GM19455 (cell line): Measurements from ENCODE around the gene LRRC42.
"Not testable (repeated sequence)": the region's sequence is repeated elsewhere in the genome, so short reads cannot be mapped to it uniquely, and the experiment has no call there.

Experiments used
- ATAC-seq: cut with Tn5 transposase; IDR thresholded peaks from one replicate; pipeline ENCODE4 v1.9.1; 2021; ENCODE audit not compliant: unreplicated experiment

Gene LRRC42

DNA sequence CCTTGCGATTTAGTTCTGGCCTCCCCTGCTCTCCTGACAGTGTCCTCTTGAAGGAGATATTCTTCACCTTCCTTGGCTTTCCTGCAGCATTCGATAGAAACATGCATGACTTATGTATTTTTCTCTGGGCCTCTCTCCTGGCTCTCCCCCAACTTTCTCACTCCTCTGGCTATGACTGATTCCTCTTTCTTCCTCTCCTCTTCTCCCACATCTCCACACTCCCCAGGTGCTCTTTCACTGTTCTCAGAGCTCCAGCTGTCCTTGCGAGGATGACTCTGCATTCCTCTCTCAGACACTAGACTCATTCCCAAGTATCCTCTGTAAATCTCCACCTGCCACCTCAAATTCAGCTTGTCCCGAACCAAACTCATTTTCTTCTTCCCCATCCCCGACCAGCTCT is 18.0 kb downstream of the LRRC42 start:
- no peak for ATAC-seq

DNA sequence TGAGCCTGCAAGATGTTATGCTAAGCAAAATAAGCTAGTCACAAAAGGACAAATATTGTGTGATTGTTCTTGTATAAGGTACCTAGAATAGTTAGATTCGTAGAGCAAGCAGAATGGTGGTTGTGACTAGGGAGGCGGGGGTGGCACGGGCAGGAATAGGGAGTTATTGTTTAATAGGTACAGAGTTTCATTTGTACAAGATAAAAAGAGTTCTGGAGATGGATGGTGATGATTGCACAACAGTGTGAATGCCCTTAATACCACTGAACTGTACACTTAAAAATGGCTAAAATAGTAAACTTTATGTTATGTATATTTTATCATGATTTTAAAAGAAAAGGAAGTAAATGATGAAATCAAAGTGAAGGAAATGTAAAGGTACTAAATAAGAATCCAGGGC is 20.6 kb downstream of the LRRC42 start:
- no peak for ATAC-seq

DNA sequence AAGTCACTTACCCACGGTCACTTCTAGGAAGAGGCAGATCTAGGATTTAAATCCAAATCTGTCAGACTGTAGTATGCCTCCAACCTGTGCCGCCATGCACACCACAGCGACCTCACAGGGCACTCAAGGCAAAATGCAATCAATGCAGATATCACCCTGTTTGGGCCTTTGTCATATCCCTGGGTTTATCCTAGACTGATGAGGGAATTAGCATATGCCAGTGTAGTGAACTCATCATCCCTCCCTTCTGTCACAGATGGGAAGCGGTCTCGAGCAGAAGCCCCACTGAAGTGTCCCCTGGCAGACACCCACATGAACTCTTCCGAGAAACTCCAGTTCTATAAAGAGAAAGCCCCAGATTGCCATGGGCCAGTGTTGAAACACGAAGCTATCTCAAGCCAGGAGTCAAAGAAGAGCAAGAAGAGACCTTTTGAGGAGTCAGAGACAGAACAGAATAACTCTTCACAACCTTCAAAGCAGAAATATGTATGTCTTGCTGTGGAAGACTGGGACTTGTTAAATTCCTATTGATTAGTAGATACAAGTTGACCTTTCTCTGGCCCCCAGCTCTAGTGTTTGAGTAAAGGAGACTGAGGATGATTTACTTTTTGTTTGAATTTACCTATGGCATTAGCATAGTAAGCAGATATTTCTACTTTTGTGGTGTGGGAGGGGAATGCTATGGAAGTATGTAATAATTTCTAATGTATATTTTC is 21.4 kb downstream of the LRRC42 start:
- ATAC-seq = no peak

DNA sequence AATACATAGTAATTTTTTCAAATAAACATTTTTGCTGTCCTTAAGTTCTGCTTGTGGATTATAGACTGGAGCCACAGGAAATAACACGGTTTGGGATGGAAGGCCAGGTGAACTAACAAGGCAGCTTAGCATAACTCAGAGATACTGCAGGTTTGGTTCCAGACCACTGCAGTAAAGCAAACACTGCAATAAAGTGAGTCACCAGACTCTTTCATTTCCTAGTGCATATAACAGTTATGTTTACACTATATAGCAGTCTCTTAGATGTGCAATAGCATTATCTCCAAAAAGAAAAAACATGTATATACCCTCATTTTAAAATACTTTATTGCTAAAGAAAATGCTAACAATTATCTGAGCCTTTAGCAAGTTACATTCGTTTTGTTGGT is 22.0 kb downstream of the LRRC42 start:
- no peak for ATAC-seq

DNA sequence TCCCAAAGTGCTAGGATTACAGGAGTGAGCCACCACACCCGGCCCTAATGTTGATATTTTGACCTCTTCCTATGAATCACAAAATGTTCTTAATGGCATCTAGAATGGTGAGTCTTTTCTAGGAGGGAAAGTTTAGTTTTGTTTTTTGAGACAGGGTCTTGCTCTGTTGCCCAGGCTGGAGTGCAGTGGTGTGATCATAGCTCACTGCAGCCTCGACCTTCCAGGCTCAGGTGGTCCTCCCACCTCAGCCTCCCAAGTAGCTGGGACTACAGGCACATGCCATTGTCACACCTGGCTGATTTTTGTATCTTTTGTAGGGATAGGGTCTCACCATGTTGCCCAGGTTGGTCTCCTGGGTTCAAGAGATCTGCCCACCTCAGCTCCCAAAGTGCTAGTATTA is 23.2 kb downstream of the LRRC42 start:
- not testable (repeated sequence) for ATAC-seq

DNA sequence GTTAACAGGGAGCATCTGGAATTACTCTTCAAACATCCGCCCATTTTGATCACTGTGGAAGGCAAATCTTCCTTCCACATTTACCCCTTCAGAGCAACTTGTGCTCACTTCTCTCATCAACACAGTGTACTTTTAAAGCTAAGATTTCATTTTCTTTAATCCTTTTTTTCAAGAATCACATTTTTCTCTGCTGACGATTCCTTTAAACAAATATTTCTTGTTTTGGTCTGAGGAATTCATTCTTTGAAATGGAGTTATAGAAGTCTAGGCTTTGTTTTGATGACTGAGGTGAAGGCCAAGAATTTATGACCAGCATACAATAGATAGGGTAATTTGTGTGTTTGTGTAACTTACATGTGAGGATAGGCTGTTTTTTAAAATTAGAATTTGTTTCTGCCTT is 25.6 kb downstream of the LRRC42 start:
- ATAC-seq = no peak

DNA sequence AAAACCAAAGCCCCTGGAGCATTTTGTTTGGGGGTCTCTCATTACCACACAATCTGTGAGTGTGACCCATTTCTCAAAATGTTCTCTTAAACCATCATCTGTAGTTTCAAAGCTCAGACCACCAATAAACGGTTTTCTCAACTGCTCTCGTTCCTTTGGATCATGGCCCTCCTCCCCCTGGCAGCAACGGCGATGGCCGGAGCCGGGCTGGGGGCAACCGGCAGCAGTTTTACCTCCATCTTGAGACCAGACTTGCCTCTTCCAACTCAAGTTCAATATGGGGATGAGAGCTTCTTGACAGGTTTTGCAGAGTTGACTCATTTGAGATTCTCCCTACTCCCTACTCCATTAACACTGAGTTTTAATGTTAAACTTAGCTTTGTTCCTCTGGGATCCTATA is 29.7 kb downstream of the LRRC42 start:
- no peak for ATAC-seq

DNA sequence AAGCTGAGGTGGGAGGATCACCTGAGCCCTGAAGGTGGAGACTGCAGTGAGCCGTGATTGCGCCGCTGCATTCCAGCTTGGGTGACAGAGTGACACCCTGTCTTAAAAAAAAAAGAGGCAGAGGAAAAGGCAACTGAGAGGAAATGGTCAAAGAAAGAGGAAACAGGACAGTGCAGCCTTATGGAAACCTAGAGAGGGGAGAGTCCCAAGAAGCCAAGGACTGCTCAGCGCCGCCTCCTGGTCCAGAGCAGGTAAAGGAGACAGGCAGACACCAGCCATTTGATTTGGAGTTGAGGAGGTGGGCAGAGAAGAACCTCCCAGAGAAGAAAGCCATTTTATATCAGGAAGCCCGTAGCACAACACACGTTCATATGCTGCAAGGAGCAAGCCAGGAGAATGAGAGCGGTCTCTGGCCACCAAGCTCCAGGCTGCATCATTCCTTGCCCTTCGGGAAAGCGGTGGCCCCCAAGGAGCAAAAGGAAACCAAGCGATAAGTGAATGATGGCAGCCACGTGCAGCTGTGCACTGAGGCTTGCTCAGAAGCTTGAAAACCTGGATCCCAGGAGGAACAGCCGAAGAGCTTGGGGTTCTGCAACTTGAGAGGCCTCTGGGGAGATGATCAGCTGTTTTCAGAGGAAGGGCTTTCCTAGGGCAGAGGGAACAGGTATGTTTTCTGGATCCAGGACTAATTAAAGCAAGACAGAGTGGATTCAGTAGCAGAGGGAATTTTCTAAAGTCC is 33.7 kb downstream of the LRRC42 start:
- no peak for ATAC-seq

DNA sequence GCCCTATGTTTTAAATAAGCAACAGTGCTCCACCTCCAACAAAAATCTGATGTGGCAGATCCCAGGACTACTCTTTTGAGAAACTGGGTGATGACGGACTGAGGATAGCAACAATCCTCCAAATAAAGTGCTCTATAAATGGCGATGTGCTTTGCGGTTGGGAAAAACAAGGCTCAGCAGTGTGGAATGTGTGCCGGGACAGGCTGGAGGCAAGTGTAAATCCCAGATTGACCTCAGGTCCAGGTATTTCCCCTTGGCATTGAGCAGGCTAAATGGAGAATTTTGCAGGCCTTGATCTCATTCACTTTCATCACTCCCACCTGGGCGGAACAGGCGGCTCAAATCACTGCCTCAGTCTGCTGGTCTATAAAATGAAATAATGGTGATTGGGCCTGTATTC is 35.1 kb downstream of the LRRC42 start:
- no peak for ATAC-seq

DNA sequence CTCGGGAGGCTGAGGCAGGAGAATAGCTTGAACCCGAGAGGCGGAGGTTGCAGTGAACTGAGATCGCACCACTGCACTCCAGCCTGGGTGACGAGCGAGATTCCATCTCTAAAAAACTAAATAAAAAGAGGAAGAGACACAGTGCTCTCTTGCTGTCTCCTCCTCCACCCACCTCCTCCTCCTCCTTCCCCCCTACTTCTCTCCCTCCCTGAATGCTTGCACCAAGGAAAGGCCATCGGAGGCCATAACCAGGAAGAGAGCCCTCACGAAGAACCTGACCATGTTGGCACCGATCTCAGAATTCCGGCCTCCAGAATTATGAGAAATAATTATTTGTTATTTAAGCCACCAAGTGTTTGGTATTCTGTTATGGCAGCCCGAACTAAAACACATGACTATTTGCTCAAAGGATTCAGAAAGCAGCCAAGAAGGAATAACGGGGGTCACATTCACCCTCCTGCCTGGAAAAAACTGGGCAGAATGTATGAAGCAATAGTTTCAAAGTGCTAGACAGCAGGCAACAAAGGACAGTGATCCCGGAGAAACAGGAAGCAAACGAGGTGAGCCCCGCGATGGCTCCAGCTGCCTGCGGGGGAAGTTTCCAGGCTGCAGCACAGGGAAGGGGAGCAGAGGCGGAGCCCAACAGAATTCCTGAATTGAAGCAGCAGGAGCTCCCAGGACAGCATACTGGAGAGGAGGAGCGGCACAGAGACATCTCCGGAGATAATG is 36.0 kb downstream of the LRRC42 start:
- ATAC-seq = no peak

DNA sequence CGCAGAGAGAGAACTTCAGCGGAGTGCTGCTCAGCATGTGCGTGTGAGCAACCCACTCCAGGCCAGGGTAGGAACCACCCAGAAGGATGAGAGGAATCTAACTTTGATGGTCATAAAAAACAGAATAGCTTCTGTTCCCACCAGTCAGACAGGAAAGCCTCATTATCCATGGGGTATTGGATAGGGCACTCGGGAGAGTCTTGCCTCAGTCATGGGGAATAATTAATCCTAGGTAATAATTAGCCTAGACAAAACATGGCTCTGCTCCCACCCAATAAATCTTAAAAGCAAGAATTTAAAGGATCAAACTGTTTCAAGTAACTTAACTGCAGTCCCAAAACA is 36.6 kb downstream of the LRRC42 start:
- ATAC-seq = no peak

DNA sequence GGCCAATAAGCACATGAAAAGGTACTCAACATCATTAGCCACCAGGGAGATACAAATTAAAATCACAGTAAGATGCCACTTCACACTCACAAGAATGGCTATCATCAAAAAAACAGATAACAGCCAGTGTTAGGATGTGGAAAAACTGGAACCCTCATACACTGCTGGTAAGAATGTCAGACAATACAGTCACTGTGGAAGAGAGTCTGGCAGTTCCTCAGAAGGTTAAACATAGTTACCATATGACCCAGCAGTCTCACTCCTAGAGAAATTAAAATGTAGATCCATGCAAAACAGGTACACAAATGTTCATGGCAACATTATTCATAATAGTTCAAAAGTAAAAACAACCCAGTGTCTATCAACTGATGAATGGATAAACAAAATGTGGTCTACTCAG is 38.6 kb downstream of the LRRC42 start:
- ATAC-seq = no peak

DNA sequence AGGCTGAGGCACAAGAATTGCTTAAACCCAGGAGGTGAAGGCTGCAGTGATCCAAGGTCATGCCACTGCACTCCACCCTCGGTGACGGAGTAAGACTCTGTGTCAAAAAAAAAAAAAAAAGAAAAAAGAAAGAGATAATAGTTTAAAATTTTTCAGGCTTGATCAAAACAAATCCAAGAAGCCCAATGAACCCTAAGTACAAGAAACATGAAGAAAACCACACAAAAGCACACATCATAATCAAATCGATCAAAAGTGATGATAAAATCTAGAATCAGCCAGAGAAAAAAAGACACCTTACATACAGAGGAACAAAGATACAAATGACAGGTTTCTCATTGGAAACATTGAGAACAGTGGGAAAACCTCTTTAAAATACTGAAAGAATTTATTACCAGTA is 40.3 kb downstream of the LRRC42 start:
- no peak for ATAC-seq

DNA sequence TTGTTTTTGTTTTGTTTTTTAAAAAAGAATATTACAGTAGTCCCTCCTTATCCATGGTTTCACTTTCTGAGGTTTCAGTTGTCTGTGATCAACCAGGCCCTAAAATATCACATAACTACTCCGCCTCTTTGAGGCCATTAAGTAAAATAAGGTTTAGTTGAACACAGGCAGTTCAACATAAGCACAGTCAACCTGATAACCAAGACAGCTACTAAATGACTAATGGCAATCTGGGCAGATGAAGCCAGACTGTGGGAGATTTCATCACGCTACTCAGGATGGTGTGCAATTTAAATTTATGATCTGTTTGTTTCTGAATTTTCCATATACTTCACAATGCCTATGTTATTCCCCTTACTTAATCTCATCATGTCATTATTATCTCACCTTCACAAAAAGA is 41.7 kb downstream of the LRRC42 start:
- no peak for ATAC-seq

DNA sequence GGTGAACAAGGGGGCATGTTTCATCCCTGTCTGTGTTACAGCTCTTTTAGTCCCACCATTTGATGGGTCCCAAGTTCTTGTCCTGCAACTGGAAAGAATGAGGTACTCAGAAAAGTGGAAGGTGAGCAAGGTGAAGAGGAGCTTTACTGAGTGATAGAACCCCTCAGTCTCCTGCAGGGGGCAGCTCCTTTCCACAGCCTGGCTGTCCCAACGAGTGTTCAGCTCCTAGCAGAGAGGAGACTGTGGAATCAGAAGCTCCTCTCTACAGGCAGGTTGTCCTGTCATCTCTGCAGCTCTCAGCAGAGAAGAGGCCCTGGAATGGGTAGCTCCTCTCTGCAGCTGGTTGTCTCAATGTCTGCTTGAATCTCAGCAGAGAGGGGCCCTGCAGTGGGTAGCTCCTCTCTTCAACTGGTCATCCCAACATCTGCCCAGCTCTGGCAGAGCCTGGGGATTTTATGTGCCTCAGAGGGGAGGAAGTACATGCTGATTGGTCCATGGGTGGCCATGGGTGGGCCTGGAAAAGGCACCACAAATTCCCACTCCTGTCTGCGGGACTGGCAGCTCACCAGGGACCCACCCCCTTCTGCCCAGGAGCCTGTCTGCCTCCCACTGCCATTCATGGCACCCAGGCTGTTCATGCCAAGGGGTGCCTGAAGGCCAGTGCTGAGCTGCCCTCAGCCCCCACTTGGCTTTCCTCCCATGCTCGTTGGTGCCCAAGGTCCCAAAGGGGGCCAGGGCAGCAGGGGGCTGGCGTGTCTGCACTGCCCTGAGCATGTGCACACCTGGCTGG is 46.1 kb downstream of the LRRC42 start:
- no peak for ATAC-seq

DNA sequence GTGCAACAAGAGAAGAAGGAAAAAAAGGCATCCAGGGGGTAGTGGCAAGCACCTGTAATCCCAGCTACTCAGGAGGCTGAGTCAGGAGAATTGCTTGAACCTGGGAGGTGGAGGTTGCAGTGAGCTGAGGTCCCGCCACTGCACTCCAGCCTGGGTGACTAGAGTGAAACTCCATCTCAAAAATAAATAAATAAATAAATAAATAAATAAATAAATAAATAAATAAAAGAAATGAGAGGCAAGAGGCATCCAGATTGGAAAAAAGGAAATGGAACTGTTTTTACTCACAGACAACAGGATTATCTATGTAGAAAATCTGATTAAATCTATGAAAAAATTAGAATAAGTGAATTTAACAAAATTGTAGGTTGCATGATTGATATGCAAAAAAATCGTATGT is 48.4 kb downstream of the LRRC42 start:
- not testable (repeated sequence) for ATAC-seq

DNA sequence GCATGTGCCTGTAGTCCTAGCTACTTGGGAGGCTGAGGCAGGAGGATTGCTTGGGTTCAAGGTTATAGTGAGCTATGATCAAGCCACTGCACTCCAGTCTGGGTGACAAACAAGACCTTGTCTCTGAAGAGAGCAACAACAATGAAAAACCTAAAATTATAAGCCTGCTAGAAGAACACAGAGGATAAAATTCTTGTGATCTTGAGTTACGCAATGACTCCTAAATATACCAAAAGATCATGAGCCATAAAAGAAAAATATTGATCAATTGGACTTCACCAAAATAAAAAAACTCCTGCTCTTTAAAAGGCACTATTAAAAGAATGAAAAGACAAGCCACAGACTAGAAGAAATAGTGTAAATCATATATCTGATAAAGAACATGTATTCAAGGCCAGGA is 49.5 kb downstream of the LRRC42 start:
- no peak for ATAC-seq

DNA sequence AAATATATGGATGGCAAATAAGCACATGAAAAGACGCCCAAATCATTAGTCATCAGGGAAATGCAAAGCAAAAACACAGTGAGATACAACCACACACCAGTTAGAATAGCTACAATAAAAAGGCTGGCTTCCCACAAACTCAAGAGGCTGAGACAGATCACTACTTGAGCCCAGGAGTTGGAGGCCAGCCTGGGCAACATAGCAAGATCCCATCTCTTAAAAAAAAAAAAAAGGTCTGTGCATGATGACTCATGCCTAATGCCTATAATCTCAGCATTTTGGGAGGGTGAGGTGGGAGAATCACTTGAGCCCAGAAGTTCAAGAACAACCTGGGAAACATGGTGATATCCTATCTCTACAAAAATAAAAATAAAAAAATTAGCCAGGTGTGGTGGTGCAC is 52.1 kb downstream of the LRRC42 start:
- no peak for ATAC-seq

DNA sequence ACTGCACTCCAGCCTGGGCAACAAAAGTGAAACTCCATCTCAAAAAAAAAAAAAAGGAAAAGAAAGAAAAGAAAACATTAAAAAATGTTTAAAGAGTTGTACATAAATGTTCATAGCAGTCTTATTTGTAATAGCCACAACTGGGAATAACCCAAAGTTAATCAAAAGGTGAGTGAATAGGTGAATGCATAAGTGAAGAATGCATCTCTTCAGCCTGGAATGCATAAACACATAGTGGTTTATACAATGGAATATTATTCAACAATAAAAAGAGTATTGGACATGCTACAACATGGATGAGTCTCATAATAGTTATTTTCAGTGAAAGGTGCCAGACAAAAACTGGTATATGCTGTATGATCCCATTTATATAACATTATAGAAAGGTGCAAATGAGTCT is 53.8 kb downstream of the LRRC42 start:
- no peak for ATAC-seq

DNA sequence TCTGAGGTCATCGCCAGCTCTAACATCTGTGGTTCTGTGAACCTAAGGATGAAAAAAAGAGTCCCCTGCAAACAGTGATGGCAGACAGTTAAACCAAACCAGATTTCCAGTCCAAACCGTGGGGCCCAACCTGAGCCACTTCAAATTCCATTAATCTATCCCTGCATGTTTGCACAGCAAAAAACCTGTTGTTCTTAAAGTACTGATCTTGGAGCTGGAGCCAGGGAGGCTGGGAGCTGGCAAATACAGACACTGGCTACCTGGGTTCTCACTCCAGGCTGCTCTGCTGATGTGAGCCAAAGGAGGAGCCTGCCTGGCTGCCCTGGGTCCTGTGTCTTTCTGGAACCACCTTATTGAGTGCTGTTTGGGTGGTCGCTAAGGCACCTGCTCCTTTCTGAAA is 55.4 kb downstream of the LRRC42 start:
- ATAC-seq = no peak

DNA sequence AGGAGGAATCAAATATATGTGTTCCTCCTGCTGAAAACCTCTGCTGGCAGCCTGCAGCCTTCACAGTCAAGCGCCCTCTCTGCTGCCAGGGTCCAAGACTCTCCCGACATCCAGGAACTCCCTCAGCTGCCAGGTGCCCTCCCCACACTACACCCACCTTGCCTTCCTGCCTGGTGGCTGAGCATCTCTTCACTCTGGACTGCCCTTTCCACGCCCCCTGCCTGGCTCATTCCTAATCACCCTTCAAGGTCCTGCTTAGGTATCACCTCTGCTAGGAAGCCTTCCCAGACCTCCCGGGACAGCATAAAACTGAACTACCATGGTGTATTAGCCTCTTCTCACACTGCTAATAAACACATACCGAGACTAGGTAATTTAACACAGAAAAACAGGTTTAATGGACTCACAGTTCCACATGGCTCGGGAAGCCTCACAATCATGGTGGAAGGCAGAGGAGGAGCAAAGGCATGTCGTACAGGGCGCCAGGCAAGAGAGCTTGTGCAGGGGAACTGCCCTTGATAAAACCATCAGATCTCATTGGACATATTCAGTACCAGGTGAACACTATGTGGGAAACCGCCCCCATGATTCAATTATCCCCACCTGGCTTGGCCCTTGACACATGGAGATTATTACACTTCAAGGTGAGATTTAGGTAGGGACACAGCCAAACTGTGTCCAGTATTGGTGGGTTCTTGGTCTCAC is 56.5 kb downstream of the LRRC42 start:
- ATAC-seq = no peak
